Measurements from ENCODE around the gene RNPEPL1. TPM values are rescaled to one million over a fixed set of nuclear protein-coding genes. Genes with fewer than 3 reads are reported as not detected.

Gene RNPEPL1
- total and polyA plus RNA-seq, 2 experiments from 2014 or later: 11.1 to 23.0 TPM

DNA sequence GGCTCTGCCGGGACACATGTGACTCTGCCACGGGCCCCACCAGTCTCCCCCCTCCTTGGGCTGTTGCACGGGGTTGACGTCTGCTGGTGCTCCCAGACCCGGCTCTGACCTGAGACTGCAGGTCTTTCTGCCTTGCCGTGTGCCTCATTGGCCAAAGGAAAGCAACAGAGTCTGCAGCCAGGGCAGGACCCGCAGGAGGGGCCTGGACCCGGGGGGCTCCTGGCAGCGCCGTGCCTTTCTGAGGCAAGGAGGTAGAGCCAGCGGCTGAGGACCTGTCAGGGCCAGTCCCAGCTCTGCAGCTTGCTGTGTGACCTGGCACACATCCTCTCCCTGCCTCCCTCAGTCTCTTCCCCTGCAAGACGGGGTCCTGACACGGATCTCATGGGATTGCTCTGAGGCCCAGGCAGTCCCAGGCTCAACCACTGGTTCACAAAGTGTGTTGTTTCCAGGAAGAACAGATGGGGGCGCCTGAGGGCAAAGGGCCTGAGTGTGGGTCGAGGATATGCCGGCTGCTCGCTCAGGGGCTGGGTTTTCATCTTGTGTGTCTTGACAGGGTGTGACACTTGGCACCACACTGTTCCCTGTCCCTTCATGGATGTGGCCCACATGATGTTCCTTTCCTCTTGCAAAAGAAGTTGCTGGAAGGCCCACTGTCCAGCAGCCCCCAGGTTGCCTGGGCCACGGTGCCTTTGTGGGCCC, 27.2 kb downstream of the RNPEPL1 start:
- no peak overlapping the region for H3K4me2 ChIP-seq (ENCODE audit: unreplicated experiment)
- no peak overlapping the region for H3K27ac ChIP-seq
- no peaks in the 10 kb centered on the region for H4K20me1 ChIP-seq (ENCODE audit: insufficient read depth)
- TF ChIP-seq EZH2phosphoT487 (IDR thresholded peaks at IDR 0.05; ENCODE audit: insufficient read depth, low read depth) (no peak), EZH2 (IDR thresholded peaks at IDR 0.05; ENCODE audit: insufficient read depth, poor library complexity, severe bottlenecking) (no peak)
- DNase-seq: peak; percentile 31
- no peak overlapping the region for H3K9ac ChIP-seq
- H3K36me3 ChIP-seq (ENCODE audit: low read depth): no peaks in the 10 kb centered on the region; the same call in 1 of the 2 replicates
- H3K4me3 ChIP-seq: no peak overlapping the region
- H3K79me2 ChIP-seq (ENCODE audit: insufficient read depth): no peaks in the 10 kb centered on the region
- no peak overlapping the region for H2AFZ ChIP-seq
- no peaks in the 10 kb centered on the region for H3K4me1 ChIP-seq (ENCODE audit: insufficient read depth)
- WGBS, 2 experiments (ENCODE audit: low coverage in 1 of 2, low lambda C conversion rate in 2 of 2, missing lambda C conversion rate in 2 of 2): 67 to 80% methylated on average over 12 to 18 of the region's 18 CpGs
- in situ Hi-C loops (cut with MboI): no loop called here
- H3K27me3 ChIP-seq (replicated peaks; ENCODE audit: insufficient read depth): no peaks in the 10 kb centered on the region
- H3F3A ChIP-seq (ENCODE audit: insufficient read depth): no peaks in the 10 kb centered on the region
- no peaks in the 10 kb centered on the region for H3K9me2 ChIP-seq (ENCODE audit: insufficient read depth)
- no peaks in the 10 kb centered on the region for H3K9me3 ChIP-seq (ENCODE audit: low read depth)

DNA sequence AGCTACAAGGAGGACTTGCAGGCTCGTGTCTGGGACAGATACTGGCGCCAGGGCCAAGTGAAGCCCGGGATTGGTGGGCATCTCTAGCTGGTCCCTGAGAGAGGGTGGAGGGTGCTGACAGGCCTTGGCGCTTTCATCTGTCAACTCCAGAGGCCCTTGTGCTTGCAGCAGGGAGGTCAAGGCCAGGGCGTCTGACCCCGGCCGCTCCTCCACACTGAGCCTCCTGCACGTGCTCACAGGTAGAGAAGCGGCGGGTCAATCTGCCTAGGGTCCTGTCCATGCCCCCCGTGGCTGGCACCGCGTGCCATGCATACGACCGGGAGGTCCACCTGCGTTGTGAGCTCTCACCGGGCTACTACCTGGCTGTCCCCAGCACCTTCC, 27.8 kb downstream of the RNPEPL1 start:
- no peaks in the 10 kb centered on the region; the same call in 1 of the 2 replicates for H3K36me3 ChIP-seq (ENCODE audit: low read depth)
- H2AFZ ChIP-seq: no peak overlapping the region
- no peak overlapping the region for H3K27ac ChIP-seq
- no peak overlapping the region for H3K4me2 ChIP-seq (ENCODE audit: unreplicated experiment)
- in situ Hi-C loops (cut with MboI): no loop called here
- WGBS, 2 experiments (ENCODE audit: low coverage in 1 of 2, low lambda C conversion rate in 2 of 2, missing lambda C conversion rate in 2 of 2): 88 to 89% methylated on average over 17 of the region's 17 CpGs
- H3K4me3 ChIP-seq: no peak overlapping the region
- no peaks in the 10 kb centered on the region for H3K9me2 ChIP-seq (ENCODE audit: insufficient read depth)
- TF ChIP-seq EZH2phosphoT487 (IDR thresholded peaks at IDR 0.05; ENCODE audit: insufficient read depth, low read depth): no peak
- TF ChIP-seq EZH2 (IDR thresholded peaks at IDR 0.05; ENCODE audit: insufficient read depth, poor library complexity, severe bottlenecking): no peak
- H3K9me3 ChIP-seq (ENCODE audit: low read depth): no peaks in the 10 kb centered on the region
- no peak overlapping the region for H3K9ac ChIP-seq
- no peaks in the 10 kb centered on the region for H3K79me2 ChIP-seq (ENCODE audit: insufficient read depth)
- no peaks in the 10 kb centered on the region for H3K4me1 ChIP-seq (ENCODE audit: insufficient read depth)
- H3F3A ChIP-seq (ENCODE audit: insufficient read depth): no peaks in the 10 kb centered on the region
- no peaks in the 10 kb centered on the region for H4K20me1 ChIP-seq (ENCODE audit: insufficient read depth)
- no peak for DNase-seq
- H3K27me3 ChIP-seq (replicated peaks; ENCODE audit: insufficient read depth): no peaks in the 10 kb centered on the region

- H3K27ac ChIP-seq: no peak overlapping the region
- WGBS, 2 experiments (ENCODE audit: low coverage in 1 of 2, low lambda C conversion rate in 2 of 2, missing lambda C conversion rate in 2 of 2): 88 to 90% methylated on average over 19 to 23 of the region's 23 CpGs
- no peak overlapping the region for H3K4me3 ChIP-seq
- in situ Hi-C loops (cut with MboI): no loop called here
- TF ChIP-seq EZH2 (IDR thresholded peaks at IDR 0.05; ENCODE audit: insufficient read depth, poor library complexity, severe bottlenecking) (no peak), EZH2phosphoT487 (IDR thresholded peaks at IDR 0.05; ENCODE audit: insufficient read depth, low read depth) (no peak)
- no peaks in the 10 kb centered on the region for H3F3A ChIP-seq (ENCODE audit: insufficient read depth)
- no peaks in the 10 kb centered on the region for H4K20me1 ChIP-seq (ENCODE audit: insufficient read depth)
- H3K36me3 ChIP-seq (ENCODE audit: low read depth): no peaks in the 10 kb centered on the region; the same call in 1 of the 2 replicates
- H3K4me2 ChIP-seq (ENCODE audit: unreplicated experiment): no peak overlapping the region
- DNase-seq: no peak
- H3K9me3 ChIP-seq (ENCODE audit: low read depth): no peaks in the 10 kb centered on the region
- no peak overlapping the region for H2AFZ ChIP-seq
- H3K9ac ChIP-seq: no peak overlapping the region
- no peaks in the 10 kb centered on the region for H3K9me2 ChIP-seq (ENCODE audit: insufficient read depth)
- H3K4me1 ChIP-seq (ENCODE audit: insufficient read depth): no peaks in the 10 kb centered on the region
- no peaks in the 10 kb centered on the region for H3K79me2 ChIP-seq (ENCODE audit: insufficient read depth)
- no peaks in the 10 kb centered on the region for H3K27me3 ChIP-seq (replicated peaks; ENCODE audit: insufficient read depth)
These were observed 28.2 kb downstream of the RNPEPL1 start for GRCh38 chr2:240596491-240596931.

DNA sequence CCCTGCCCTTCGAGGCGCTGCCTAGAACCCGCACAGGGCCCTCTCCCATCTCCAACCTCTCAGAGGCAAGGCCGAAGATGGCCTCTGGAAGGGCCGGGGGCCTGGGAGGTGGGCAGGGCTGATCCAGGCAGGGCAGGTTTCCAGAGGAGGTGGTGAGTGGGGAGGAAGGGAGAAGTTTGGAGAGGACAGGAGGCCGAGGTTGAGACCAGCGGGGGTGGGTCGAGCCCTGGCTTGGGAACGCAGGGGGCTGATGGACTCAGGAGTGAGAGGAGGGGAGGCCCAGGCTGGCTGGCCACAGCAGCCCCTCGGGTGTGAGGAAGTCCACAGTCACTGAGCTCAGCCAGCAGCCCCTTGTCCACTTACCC, 28.8 kb downstream of the RNPEPL1 start:
- H3K27ac ChIP-seq: no peak overlapping the region
- no peak overlapping the region for H2AFZ ChIP-seq
- H3K27me3 ChIP-seq (replicated peaks; ENCODE audit: insufficient read depth): no peaks in the 10 kb centered on the region
- H3K9me3 ChIP-seq (ENCODE audit: low read depth): no peaks in the 10 kb centered on the region
- in situ Hi-C loops (cut with MboI): no loop called here
- no peak overlapping the region for H3K9ac ChIP-seq
- H3K4me3 ChIP-seq: no peak overlapping the region
- H4K20me1 ChIP-seq (ENCODE audit: insufficient read depth): no peaks in the 10 kb centered on the region
- WGBS, 2 experiments (ENCODE audit: low coverage in 1 of 2, low lambda C conversion rate in 2 of 2, missing lambda C conversion rate in 2 of 2): 95 to 100% methylated on average over 5 to 10 of the region's 10 CpGs
- no peaks in the 10 kb centered on the region for H3K9me2 ChIP-seq (ENCODE audit: insufficient read depth)
- no peaks in the 10 kb centered on the region for H3K4me1 ChIP-seq (ENCODE audit: insufficient read depth)
- TF ChIP-seq EZH2 (IDR thresholded peaks at IDR 0.05; ENCODE audit: insufficient read depth, poor library complexity, severe bottlenecking): no peak
- no peak for TF ChIP-seq EZH2phosphoT487 (IDR thresholded peaks at IDR 0.05; ENCODE audit: insufficient read depth, low read depth)
- H3K79me2 ChIP-seq (ENCODE audit: insufficient read depth): no peaks in the 10 kb centered on the region
- H3K36me3 ChIP-seq (ENCODE audit: low read depth): no peaks in the 10 kb centered on the region; the same call in 1 of the 2 replicates
- no peak overlapping the region for H3K4me2 ChIP-seq (ENCODE audit: unreplicated experiment)
- no peak for DNase-seq
- no peaks in the 10 kb centered on the region for H3F3A ChIP-seq (ENCODE audit: insufficient read depth)

All from GM23248 (cell line).